Liver (tissue), 3 donors: ENCODE measurements around the gene ZBTB45.

ENCODE experiments used
- CTCF ChIP-seq: fragments of 150-350 bp; IDR thresholded peaks from 2 replicates; pipeline ENCODE4 v1.5.1; 2017; ENCODE audit warnings: improper control_type of control experiment, low read depth, low read length; ENCODE audit not compliant: missing input control
- RAD21 ChIP-seq, 2 donors: IDR thresholded peaks; 2 replicates each; pipeline ENCODE4 v1.6.1; 2016; ENCODE audit warnings: antibody characterized with exemption in 2 of 2, mild to moderate bottlenecking in 2 of 2
- SP1 ChIP-seq: IDR thresholded peaks from 2 replicates; pipeline ENCODE4 v1.6.1; 2018; ENCODE audit warnings: antibody characterized with exemption, mild to moderate bottlenecking
- donor health status: healthy.
- donor health status: healthy.

- TF ChIP-seq SP1 (no peak), CTCF (no peak), RAD21 (IDR thresholded peaks at IDR 0.05) (no peak)
Measured at GRCh38 chr19:58553799-58554493, 34.3 kb upstream of the ZBTB45 start.
